ENCODE data around the gene IRX6.

IRX6 gene

DNA sequence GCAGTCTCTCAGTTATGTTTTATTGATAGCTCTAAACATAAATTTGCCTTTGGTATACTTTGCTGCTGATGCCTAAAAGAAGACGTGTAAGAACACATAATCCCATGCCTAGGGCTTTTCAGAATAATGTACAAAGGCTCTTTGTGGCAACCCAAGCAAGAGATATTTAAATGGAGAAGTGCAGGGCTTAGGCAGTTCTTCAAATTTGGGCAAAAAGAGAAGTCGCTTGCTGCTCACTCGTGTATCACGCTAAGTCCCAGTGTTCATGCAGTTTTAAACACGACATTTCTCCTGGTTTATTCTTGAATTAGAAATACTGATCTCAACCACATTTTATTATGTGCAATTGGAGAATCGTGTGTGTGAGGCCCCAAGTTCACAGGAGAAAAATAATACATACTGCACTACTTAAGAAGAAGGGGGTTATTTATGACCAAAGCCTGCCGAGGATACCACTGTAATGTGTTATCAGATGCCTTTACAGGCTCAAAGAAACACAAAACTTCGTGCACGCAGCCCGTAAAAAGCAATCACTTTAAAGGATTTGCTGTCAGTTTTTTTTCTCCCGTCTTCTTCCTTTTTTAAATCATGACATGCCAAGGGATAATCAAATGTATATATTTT lies 22.5 kb upstream of the IRX6 start:
- TF ChIP-seq, protein P1, sequence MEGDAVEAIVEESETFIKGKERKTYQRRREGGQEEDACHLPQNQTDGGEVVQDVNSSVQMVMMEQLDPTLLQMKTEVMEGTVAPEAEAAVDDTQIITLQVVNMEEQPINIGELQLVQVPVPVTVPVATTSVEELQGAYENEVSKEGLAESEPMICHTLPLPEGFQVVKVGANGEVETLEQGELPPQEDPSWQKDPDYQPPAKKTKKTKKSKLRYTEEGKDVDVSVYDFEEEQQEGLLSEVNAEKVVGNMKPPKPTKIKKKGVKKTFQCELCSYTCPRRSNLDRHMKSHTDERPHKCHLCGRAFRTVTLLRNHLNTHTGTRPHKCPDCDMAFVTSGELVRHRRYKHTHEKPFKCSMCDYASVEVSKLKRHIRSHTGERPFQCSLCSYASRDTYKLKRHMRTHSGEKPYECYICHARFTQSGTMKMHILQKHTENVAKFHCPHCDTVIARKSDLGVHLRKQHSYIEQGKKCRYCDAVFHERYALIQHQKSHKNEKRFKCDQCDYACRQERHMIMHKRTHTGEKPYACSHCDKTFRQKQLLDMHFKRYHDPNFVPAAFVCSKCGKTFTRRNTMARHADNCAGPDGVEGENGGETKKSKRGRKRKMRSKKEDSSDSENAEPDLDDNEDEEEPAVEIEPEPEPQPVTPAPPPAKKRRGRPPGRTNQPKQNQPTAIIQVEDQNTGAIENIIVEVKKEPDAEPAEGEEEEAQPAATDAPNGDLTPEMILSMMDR (IDR thresholded peaks at IDR 0.05; ENCODE audit: low read depth, low read length), result no peak
- no peak for DNase-seq
- Histone ChIP-seq H3K36me3 (no peaks in the 10 kb centered on the region), H3K4me1 (no peaks in the 10 kb centered on the region), H3K27me3 (peaks cover 8% of the 10 kb centered on the region; the same call in 1 of the 2 replicates), H3K4me3 (ENCODE audit: low read depth, low read length) (no peak overlapping the region), H3K9me3 (no peaks in the 10 kb centered on the region)

DNA sequence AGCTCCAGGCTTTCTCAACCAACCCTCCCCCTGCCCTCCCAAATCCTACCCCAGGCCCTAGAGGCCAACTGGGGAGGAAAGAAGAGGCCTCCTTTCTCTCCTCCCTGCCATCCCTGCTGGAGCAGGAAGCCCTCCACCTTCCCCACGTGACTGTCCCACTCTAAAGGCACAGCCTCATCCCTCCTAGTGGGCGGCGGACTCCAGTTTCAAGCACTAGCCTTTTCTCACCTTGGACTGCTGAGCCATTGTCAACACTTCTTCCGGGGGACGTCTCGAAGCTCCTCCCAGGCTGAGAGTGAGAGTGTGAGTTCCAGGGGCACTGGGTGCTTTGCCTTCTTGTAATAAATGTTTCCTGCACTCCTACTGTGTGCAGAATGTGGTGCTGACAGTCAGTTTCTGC lies 21.4 kb upstream of the IRX6 start:
- Histone ChIP-seq H3K4me3 (ENCODE audit: low read depth, low read length) (no peak overlapping the region), H3K27me3 (peaks cover 8% of the 10 kb centered on the region; the same call in 1 of the 2 replicates), H3K36me3 (no peaks in the 10 kb centered on the region), H3K9me3 (no peaks in the 10 kb centered on the region), H3K4me1 (no peaks in the 10 kb centered on the region)
- TF ChIP-seq, protein P1 (IDR thresholded peaks at IDR 0.05; ENCODE audit: low read depth, low read length), result no peak
- DNase-seq, result no peak

DNA sequence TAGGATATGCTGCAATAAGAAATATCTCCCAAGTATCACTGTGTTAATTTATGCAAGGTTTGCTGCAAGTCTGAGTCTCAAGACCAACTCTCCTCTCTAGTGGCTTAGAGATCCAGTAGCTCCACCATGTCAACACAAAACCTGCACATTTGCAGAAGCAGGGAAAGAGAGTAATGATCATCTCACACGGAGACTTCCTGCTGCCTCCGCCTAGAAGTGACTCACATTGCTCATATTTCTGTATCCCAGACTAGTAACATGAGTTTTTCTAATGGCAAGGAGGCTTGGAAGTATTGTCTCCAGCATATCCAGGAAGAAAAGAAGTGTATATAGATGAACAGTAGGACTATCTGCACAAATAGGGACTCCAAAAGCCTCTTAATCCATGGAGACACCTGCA lies 15.0 kb upstream of the IRX6 start:
- Histone ChIP-seq H3K9me3 (no peaks in the 10 kb centered on the region), H3K27me3 (peaks cover 8% of the 10 kb centered on the region; the same call in 1 of the 2 replicates), H3K4me1 (no peaks in the 10 kb centered on the region), H3K36me3 (no peaks in the 10 kb centered on the region), H3K4me3 (ENCODE audit: low read depth, low read length) (no peak overlapping the region)
- TF ChIP-seq, protein P1 (IDR thresholded peaks at IDR 0.05; ENCODE audit: low read depth, low read length), result no peak
- DNase-seq, result no peak

DNA sequence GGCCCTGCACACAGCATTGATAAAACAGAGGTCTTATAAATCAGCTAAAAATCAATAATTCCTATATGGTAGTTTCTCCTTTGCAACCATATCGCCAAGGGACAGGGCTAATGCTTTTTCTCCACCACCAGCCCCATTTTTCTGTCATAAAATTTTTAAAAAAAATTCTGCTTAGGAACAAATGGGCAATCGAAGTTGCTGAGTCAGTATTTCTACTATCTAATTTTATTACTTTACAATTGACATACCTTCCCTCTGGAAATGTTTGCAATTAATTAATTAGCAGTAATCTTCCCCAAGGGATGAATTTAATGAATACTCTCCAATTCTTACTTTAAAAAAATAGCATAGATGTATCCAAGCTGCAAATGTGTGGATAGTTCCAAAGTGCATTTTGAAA lies 1.7 kb upstream of the IRX6 start:
- TF ChIP-seq, protein P1 (IDR thresholded peaks at IDR 0.05; ENCODE audit: low read depth, low read length), result no peak
- Histone ChIP-seq H3K4me1 (no peaks in the 10 kb centered on the region), H3K9me3 (no peaks in the 10 kb centered on the region), H3K27me3 (peaks cover 35% of the 10 kb centered on the region), H3K4me3 (ENCODE audit: low read depth, low read length) (no peak overlapping the region), H3K36me3 (no peaks in the 10 kb centered on the region)
- no peak for DNase-seq

- peak; percentile 30 for DNase-seq
- peaks cover 37% of the 10 kb centered on the region for H3K27me3 ChIP-seq
- no peaks in the 10 kb centered on the region for H3K4me1 ChIP-seq
- TF ChIP-seq, protein P1 (IDR thresholded peaks at IDR 0.05; ENCODE audit: low read depth, low read length), result no peak
- H3K36me3 ChIP-seq, result no peaks in the 10 kb centered on the region
- peak overlapping the region; percentile 52 for H3K4me3 ChIP-seq (ENCODE audit: low read depth, low read length)
- H3K9me3 ChIP-seq, result no peaks in the 10 kb centered on the region
Observed at GRCh38 chr16:55324285-55325079, 479 bp downstream of the IRX6 start.

- Histone ChIP-seq H3K4me3 (ENCODE audit: low read depth, low read length) (peak overlapping the region; percentile 52), H3K27me3 (peaks cover 39% of the 10 kb centered on the region), H3K4me1 (no peaks in the 10 kb centered on the region), H3K36me3 (no peaks in the 10 kb centered on the region), H3K9me3 (no peaks in the 10 kb centered on the region)
- TF ChIP-seq, protein P1 (IDR thresholded peaks at IDR 0.05; ENCODE audit: low read depth, low read length), result no peak
- DNase-seq, result no peak
Observed at GRCh38 chr16:55325080-55325447, 1.1 kb downstream of the IRX6 start.

Data from BE2C (cell line).